Metanephros (tissue), 2 donors: ENCODE results near the gene TNNI3. TPM values are rescaled to one million over a fixed set of nuclear protein-coding genes. Genes with fewer than 3 reads are reported as not detected.

Experiments used
- small RNA-seq: library from RNA; depleted of rRNA; stranded (forward); fragments of <200 nt; gene quantifications from one replicate; pipeline ENCODE3, GENCODE V24; 2014; ENCODE audit warnings: low replicate concordance
- total RNA-seq: library from RNA; depleted of rRNA; stranded (reverse); fragments of >200 nt; gene quantifications from one replicate; pipeline ENCODE4 v1.2.3, GENCODE V29; 2014

The TNNI3 gene
- total RNA-seq = 1.1 TPM

DNA sequence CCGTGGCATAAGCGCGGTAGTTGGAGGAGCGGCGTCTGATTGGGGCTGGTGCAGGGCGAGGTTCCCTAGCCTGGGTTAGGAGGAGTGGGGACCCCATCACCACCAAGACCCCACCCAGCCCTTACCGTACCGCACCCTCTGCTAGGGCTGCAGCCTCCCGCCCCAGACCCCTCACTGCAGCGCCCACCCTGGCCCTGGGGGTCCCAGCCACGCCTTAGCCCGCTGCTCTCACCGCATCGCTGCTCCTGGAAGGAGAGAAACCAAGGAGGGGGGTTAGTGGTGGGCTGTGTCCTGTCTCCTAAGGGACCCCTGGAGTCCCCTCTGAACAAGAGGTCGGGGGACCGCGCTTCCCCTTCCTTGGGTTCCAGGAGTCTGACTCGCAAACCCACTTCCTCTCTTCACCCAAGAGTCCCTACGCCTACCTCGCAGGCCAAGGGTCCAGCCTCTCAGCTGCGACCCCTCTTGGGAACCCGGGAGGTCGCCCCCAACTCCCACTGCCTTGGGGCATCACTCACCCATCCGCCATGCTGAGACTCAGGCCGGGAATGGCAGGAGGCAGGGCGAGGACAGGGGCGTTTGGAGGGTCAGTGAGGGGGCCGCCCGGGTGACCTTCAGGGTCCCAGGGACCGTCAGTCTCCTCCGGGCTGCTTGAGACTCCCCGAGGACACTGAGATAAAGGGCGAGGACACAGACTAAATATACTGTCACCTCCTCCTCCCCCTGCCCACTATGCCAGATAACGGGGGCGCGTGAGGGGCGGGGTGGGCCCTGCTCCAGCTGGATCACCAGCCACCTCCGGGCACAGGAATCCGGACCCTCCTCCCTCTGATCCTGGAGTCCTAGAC is at the start of gene TNNI3:
TNNI3 (minus strand) TSS at position 669 of the 845 bp plus-strand sequence; CDS start at position 526, 143 bp downstream.

DNA sequence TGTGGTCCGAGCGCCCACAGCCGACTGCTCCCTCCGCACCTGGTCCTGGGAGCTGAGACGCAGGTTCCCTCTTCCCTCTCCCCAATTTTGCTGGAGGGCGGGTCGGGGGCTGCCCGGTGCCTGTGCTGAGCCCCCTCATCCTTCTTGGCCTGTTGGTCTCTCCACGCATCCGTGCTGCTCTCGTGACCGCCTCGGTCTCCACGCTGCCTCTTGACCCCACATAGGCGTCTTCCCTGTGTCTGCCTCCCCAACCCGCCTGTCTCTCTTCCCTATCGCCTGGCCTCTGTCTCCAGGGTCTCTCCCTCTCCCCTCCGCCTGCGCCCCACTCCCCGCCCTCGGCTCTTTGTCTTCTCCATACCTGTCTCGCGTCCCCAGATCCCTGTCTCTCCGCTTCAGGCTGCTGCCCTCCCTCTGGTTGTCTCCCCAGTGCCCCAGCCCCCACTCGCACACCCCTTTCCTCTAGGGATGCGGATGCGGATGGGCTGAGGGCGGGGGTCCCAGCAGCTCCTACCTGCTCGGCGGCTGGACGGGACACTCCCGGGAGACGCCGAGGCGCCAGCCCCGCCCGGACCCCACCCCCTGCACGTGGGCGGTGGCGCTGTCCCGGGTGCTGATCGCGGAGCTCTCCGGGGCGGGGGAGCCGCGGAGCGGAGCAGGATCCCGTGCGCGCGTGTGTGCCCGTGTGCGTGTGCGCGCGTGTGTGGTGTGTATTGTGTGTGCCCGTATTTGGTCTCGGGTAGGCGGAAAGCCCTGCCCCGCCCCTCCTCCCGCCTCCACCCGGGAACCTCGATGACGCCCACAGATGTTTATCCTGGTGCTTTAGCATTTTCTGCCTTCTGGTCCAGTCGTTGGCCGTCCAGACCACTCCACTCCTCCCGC is 22.3 kb upstream of the TNNI3 start, which contains the start of gene SYT5:
SYT5 (minus strand) TSS at position 684 of the 879 bp plus-strand sequence. CDS start 1,248 bp downstream, outside the sequence.

DNA sequence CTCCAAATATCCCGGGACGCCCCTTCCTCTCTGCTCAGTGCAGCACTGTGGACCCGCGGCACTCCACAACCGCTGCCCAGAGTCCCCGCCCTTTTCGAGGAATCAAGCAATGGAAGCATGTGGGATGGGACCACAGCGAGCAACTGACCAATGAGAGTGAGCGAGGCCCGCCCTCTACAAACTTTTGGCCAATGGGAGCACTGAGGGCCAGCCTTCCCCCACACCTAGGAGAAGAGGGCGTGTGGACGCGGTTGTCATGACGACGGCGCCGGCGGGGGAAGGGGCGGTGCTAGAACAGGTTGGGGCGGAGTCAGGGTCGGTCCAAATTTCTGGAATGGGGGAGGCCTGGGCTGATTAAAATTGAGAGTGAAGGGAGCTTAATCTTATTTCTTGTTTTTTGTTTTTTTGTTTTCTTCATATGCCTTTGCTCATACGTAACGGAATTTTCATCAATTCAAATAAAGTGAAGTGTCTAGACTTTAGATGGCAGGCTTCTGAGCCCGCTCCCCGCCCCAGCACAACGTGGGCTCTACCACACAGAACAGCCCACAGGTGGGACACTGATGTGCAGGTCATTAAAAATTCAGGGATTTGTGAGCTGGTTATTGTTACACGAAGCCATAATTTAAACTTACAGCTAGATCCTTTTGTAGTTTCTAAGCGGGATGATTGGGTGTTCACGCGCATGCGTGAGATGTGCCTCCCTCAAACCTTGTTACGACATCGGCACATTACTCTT is 9.2 kb upstream of the TNNI3 start, which contains the start of gene DNAAF3:
DNAAF3 (minus strand) TSS at position 84 of the 739 bp plus-strand sequence. CDS start 200 bp downstream, outside the sequence.

DNA sequence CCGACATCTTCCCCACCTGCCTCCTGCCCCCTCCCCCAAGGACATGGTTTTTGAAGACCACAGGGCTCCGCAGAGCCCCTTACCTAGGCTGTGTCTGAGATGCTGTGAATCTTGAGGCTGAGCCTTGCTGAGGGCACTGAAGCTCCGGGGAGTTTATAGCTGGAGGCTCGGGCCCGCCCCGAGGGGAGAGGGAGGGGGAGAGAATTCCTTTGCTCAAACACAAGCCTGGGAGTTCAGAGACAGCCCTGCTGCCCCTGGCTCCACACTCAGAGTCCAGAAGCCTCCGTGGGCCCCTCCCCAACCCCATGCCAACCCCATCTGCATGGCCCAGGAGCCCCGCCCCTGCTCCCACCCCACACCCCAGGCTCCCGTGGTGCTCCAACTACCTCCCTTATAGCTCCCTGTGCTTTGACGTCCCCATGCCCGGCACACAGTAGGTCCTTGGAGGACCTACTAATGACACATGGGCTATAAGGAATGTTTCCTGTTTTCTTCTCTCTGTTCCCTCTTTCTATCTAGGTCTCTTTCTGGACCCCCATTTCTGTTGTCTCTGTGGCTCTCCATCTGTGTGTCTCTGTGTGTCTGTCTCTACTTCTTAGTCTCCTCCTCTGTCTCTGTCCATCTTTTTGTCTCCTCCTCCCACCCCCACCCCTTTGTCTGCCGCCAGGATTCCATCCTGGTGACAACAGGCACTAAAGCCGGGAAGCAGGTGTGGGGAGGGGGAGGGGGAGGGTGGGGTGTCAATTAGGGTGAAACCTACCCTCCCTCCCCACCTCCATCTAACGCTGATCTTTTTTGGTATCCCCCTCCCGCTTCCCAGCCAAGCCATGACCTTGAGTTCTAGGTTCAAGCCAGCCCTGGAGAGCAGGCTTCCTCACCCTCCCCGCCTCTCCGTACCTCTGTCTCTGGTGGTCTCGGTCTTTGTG is 8.2 kb downstream of the TNNI3 start, which contains the start of gene TNNT1:
TNNT1 (minus strand) TSS at position 129 of the 926 bp plus-strand sequence. CDS start 2,049 bp downstream, outside the sequence.

DNA sequence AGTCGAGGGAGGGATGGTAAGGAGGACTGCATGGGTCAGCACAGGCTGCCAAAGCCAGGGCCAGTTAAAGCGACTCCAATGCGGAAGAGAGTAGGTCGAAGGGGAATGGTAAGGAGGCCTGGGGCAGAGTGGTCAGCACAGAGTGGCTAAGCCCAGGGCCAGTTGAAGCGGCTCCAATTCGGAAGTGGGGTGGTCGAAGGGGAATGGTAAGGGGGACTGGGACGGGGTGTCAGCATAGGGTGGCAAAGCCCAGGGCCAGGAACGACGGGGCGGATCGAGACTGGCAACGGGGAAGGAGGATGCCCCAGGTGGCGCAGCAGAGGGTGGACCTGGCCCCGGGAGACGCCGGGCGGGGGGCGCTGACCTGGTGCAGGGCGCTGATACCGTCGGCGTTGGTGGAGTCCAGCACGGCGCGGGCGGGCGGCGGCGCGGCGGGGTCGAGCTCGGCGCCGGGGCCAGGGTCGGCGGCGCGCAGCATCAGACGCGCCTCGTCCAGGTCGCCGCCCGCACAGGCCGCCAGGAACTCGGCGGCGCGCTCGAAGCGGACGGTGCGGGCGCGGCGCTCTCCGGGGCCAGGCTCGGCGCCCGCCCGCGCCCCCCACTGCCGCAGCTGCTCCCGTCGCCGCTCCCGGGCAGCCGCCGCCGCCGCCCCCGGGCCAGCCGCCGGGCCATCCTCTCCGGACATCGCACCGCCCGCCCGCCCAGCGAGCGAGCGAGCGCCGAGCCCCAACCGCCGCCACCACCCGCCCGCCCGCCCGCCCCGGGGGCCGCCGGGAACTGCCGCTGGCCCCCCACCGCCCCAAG is 40.5 kb downstream of the TNNI3 start, which contains the start of gene PPP1R12C:
PPP1R12C (minus strand) TSS at position 779 of the 804 bp plus-strand sequence; CDS start at position 685, 94 bp downstream.

Small RNAs within 50 kb of the gene (small RNA-seq; reads per million reads assigned to genes)
- gene MIR7975 (not detected), gene RF01210 (not detected)

Other genes starting within 250 kb of the TNNI3 start
- gene NLRP7, start 210.2 kb downstream of the TNNI3 start, total RNA-seq = 0.06 TPM
- gene NLRP2, start 191.4 kb downstream of the TNNI3 start, total RNA-seq = 13.8 TPM
- 0.47 TPM for gene GP6, start 119.5 kb downstream of the TNNI3 start, total RNA-seq
- 35.1 TPM for gene RDH13, start 94.6 kb downstream of the TNNI3 start, total RNA-seq
- gene EPS8L1, start 81.9 kb downstream of the TNNI3 start, total RNA-seq = 32.5 TPM
- 53.5 TPM for gene PPP1R12C, start 40.1 kb downstream of the TNNI3 start, total RNA-seq
- gene TNNT1, start 8.5 kb downstream of the TNNI3 start, total RNA-seq = 26.9 TPM
- gene DNAAF3, start 8.9 kb upstream of the TNNI3 start, total RNA-seq = 5.2 TPM
- not detected for gene SYT5, start 22.6 kb upstream of the TNNI3 start, total RNA-seq
- 0.76 TPM for gene PTPRH, start 51.8 kb upstream of the TNNI3 start, total RNA-seq
- gene TMEM86B, start 71.0 kb upstream of the TNNI3 start, total RNA-seq = 1.3 TPM
- 37.1 TPM for gene PPP6R1, start 101.3 kb upstream of the TNNI3 start, total RNA-seq
- 28.1 TPM for gene HSPBP1, start 122.4 kb upstream of the TNNI3 start, total RNA-seq
- 11.2 TPM for gene BRSK1, start 126.3 kb upstream of the TNNI3 start, total RNA-seq
- 2.1 TPM for gene TMEM150B, start 167.6 kb upstream of the TNNI3 start, total RNA-seq
- gene KMT5C, start 182.1 kb upstream of the TNNI3 start, total RNA-seq = 22.5 TPM
- 0.12 TPM for gene COX6B2, start 197.0 kb upstream of the TNNI3 start, total RNA-seq
- gene GARIN5B, start 205.5 kb upstream of the TNNI3 start, total RNA-seq = not detected
- 0.41 TPM for gene IL11, start 212.7 kb upstream of the TNNI3 start, total RNA-seq
- not detected for gene TMEM190, start 219.1 kb upstream of the TNNI3 start, total RNA-seq
- gene TMEM238, start 226.6 kb upstream of the TNNI3 start, total RNA-seq = 1.6 TPM
- gene RPL28, start 228.2 kb upstream of the TNNI3 start, total RNA-seq = 334 TPM